Nephron progenitor cell (in vitro differentiated cells): ENCODE results near the gene USF2.
A peak's percentile ranks its signal among the peaks of the same experiment; 100 is the strongest.

Experiments used
- DNase-seq: peaks from one replicate; pipeline ENCODE4 v3.0.0; 2021
- H3K27ac Mint-ChIP-seq: 2 replicates; pipeline ENCODE4 v1.8.0; 2021; ENCODE audit warnings: mild to moderate bottlenecking, moderate library complexity, mixed read lengths
- H3K27me3 Mint-ChIP-seq: 2 replicates; pipeline ENCODE4 v1.8.0; 2021; ENCODE audit warnings: mild to moderate bottlenecking, low read depth, mixed read lengths; ENCODE audit not compliant: poor library complexity
- H3K36me3 Mint-ChIP-seq: 2 replicates; pipeline ENCODE4 v1.8.0; 2021; ENCODE audit warnings: low read depth, mixed read lengths
- H3K4me1 Mint-ChIP-seq: 2 replicates; pipeline ENCODE4 v1.8.0; 2021; ENCODE audit warnings: mixed read lengths
- H3K4me3 Mint-ChIP-seq: 2 replicates; pipeline ENCODE4 v1.8.0; 2021; ENCODE audit warnings: mild to moderate bottlenecking, moderate library complexity, mixed read lengths
- H3K9me3 Mint-ChIP-seq: 2 replicates; pipeline ENCODE4 v1.8.0; 2021; ENCODE audit warnings: mild to moderate bottlenecking, moderate library complexity, mixed read lengths
- TF ChIP-seq, protein P1 (sequence below): fragments of 200-600 bp; sonication (generic); IDR thresholded peaks from 2 replicates; pipeline ENCODE4 v1.5.0; 2021; ENCODE audit warnings: antibody characterized with exemption

The USF2 gene

DNA sequence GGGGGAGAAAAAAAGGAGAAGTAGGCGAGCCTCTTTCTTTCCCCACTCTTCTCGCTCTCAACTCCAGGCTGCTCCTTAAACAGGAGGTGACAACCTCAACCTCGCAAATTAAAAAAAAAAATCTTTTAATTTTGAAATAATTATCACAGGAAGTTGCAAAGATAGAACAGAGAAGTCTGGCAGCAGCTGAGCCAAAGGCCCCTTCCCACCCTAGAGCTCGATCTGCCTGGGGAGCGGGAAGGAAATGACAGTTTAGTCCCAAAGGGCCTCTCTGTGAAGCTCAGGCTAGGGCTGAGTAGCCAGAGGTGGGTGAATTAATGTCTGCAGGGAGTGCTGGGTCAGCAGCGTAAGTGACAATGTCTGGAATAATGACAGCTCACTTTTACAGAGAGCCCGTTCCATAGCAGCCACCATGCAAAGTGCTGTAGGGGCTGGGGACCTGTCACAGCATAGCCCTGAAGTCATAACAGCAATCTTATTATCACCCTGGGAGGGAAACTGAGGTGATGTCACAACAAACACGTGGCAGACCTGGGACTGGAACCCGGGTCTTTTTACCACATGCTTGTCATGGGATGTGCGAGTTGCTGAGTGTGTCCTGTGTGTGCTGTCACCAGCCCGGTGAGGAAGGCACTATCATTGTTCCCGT, 51.4 kb downstream of the USF2 start:
- H3K36me3 Mint-ChIP-seq = no peaks in the 10 kb centered on the region
- TF ChIP-seq, protein P1, sequence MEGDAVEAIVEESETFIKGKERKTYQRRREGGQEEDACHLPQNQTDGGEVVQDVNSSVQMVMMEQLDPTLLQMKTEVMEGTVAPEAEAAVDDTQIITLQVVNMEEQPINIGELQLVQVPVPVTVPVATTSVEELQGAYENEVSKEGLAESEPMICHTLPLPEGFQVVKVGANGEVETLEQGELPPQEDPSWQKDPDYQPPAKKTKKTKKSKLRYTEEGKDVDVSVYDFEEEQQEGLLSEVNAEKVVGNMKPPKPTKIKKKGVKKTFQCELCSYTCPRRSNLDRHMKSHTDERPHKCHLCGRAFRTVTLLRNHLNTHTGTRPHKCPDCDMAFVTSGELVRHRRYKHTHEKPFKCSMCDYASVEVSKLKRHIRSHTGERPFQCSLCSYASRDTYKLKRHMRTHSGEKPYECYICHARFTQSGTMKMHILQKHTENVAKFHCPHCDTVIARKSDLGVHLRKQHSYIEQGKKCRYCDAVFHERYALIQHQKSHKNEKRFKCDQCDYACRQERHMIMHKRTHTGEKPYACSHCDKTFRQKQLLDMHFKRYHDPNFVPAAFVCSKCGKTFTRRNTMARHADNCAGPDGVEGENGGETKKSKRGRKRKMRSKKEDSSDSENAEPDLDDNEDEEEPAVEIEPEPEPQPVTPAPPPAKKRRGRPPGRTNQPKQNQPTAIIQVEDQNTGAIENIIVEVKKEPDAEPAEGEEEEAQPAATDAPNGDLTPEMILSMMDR = no peak
- H3K4me1 Mint-ChIP-seq = peaks cover 55% of the 10 kb centered on the region

DNA sequence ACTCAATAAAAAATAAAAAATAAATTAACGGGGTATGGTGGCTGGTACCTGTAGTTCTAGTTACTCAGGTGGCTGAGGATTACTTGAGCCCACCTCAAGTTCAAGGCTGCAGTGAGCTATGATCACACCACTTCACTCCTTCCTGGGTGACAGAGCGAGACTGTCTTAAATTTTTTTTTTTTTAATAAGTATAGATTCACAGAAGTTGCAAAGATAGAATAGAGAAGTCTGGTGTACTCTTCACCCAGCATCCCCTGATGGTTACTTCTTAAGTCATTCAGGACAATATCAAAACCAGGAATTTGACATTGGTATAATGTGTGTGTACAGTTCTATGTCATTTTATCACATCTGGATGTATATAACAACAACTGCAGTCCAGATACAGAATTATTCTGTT, 52.5 kb downstream of the USF2 start:
- TF ChIP-seq, protein P1 = no peak
- H3K4me1 Mint-ChIP-seq = peaks cover 45% of the 10 kb centered on the region
- no peaks in the 10 kb centered on the region for H3K36me3 Mint-ChIP-seq
- H3K27me3 Mint-ChIP-seq = peaks cover 5% of the 10 kb centered on the region
- no peak overlapping the region for H3K4me3 Mint-ChIP-seq
- no peak for DNase-seq
- no peak overlapping the region for H3K27ac Mint-ChIP-seq
- H3K9me3 Mint-ChIP-seq = peaks cover 9% of the 10 kb centered on the region

More for the DNA sequence above, 51.4 kb downstream of the USF2 start:
- peaks cover 9% of the 10 kb centered on the region for H3K9me3 Mint-ChIP-seq
- H3K27ac Mint-ChIP-seq = no peak overlapping the region
- H3K27me3 Mint-ChIP-seq = no peaks in the 10 kb centered on the region
- H3K4me3 Mint-ChIP-seq = no peak overlapping the region
- no peak for DNase-seq

DNA sequence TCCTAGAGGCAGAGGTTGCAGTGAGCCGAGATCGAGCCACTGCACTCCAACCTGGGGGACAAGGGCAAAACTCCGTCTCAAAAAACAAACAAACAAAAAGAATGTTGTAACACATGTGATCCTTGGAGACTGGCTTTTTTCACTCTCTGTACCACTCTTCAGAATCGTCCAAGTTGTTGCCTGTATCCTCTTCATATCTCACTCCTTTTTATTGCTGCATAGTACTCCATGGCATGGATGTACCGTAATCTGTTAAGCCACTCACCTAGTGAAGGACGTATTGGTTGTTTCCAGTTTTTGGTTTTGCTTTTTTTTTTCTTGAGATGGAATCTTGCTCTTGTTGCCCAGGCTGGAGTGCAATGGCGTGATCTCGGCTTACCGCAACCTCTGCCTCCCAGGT, 53.3 kb downstream of the USF2 start:
- TF ChIP-seq, protein P1 = no peak
- Mint-ChIP-seq H3K27me3 (peaks cover 9% of the 10 kb centered on the region), H3K4me1 (peaks cover 37% of the 10 kb centered on the region), H3K4me3 (no peak overlapping the region), H3K9me3 (peaks cover 9% of the 10 kb centered on the region), H3K27ac (no peak overlapping the region), H3K36me3 (no peaks in the 10 kb centered on the region)
- DNase-seq = no peak

DNA sequence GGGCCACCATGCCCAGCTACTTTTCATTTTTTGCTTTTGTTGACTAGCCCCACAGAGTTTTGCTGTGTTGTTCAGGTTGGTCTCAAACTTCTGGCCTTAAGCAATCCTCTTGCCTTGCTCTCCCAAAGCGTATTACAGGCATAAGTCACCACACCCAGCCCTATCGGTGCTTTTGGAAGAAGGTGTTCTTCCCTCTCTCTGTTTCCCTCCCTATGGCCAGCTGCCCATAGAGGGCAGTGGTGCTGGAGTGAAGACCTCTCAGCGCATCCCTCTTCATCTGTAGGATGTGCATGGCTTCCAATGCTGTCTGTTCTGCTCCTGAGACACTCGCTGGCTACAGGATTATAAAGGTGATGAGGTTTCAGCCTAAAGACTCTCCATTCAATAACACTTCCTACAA, 58.9 kb downstream of the USF2 start:
- TF ChIP-seq, protein P1 = no peak
- Mint-ChIP-seq H3K36me3 (no peaks in the 10 kb centered on the region), H3K27me3 (peaks cover 13% of the 10 kb centered on the region), H3K4me3 (no peak overlapping the region), H3K4me1 (peaks cover 10% of the 10 kb centered on the region), H3K9me3 (no peaks in the 10 kb centered on the region), H3K27ac (no peak overlapping the region)
- no peak for DNase-seq

DNA sequence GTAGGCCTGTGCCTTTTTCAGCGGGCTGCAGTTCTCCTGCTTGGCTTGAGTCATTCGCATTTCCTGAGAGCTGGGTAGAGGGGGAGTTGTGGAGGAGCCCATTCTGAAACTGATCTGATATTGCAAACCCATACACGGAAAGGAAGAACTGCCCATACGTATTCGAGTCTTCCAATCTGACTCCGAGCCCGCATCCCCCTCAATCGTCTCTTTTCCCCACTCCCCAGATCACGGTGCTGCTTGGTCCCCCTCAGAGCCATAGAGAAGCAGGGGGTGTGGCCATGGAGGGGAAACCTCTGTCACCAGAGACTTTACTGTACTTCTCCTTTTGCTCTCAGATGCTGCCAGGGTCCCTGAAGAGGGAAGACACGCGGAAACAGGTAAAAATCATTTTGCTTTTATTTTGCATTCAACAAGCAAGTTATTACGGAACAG, 60.1 kb downstream of the USF2 start, which contains the start of gene CD22:
TSS of gene CD22 (plus strand) at position 337 of the 435 bp plus-strand sequence. CDS start 2,854 bp downstream, outside the sequence.
- DNase-seq = no peak
- TF ChIP-seq, protein P1 = no peak
- no peaks in the 10 kb centered on the region for H3K36me3 Mint-ChIP-seq
- H3K4me3 Mint-ChIP-seq = no peak within 1 kb of the TSS
- H3K4me1 Mint-ChIP-seq = peaks cover 20% of the 10 kb centered on the region
- peak within 1 kb of the TSS; percentile 30 for H3K27ac Mint-ChIP-seq
- peaks cover 18% of the 10 kb centered on the region for H3K27me3 Mint-ChIP-seq
- H3K9me3 Mint-ChIP-seq = no peaks in the 10 kb centered on the region

DNA sequence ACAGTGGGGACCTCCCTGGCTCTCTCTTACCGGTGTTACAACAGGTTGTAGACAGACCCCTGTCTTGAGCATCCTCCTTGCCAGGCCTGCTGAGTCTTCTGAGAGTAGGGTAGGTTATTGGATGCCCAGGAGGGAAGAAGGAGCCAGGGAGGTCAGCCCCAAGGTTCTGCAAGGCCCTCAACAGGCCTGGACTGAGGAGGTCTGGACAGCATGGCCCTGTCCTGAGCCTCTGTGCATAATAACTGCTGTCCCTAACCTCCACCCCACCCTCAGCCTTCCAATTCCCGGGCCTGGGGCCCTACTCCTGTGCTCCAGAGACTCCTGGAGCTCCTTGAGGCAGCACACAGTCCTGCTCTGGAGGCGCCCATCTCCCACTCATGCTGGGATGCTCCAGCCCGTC, 60.6 kb downstream of the USF2 start:
- H3K9me3 Mint-ChIP-seq = no peaks in the 10 kb centered on the region
- DNase-seq = no peak
- no peak overlapping the region for H3K4me3 Mint-ChIP-seq
- no peaks in the 10 kb centered on the region for H3K36me3 Mint-ChIP-seq
- TF ChIP-seq, protein P1 = no peak
- peaks cover 25% of the 10 kb centered on the region for H3K4me1 Mint-ChIP-seq
- H3K27ac Mint-ChIP-seq = no peak overlapping the region
- H3K27me3 Mint-ChIP-seq = peaks cover 22% of the 10 kb centered on the region
